Motor neuron (in vitro differentiated cells): Measurements from ENCODE around the gene TRAK1. TPM values are rescaled to one million over a fixed set of nuclear protein-coding genes. Genes with fewer than 3 reads are reported as not detected.

Experiments used
- ATAC-seq, 8 experiments: fragments of 200-7000 bp; cut with Tn5 transposase; replicated peaks in 6 of 8; 2 replicates each; pipeline ENCODE4 v1.8.0; 2021; ENCODE audit warnings: mild to moderate bottlenecking in 8 of 8, moderate library complexity in 8 of 8
- H3K27ac ChIP-seq, 2 donors: fragments of 250-450 bp; sonication (Bioruptor Pico); 2 replicates each; pipeline ENCODE4 v1.9.0; 2021; ENCODE audit warnings: antibody characterized with exemption in 2 of 2, mild to moderate bottlenecking in 2 of 2, moderate library complexity in 1 of 2
- H3K4me1 ChIP-seq, 2 donors: fragments of 250-450 bp; sonication (Bioruptor Pico); replicated peaks in 1 of 2; 2 replicates each; pipeline ENCODE4 v1.6.1; 2021; ENCODE audit warnings: antibody characterized with exemption in 2 of 2, mild to moderate bottlenecking in 2 of 2, moderate library complexity in 1 of 2
- H3K4me3 ChIP-seq, 5 donors: fragments of 250-450 bp; sonication (Bioruptor Pico); 2 replicates each; pipeline ENCODE4 v1.9.0; 2021; ENCODE audit warnings: antibody characterized with exemption in 5 of 5, mild to moderate bottlenecking in 5 of 5, moderate library complexity in 4 of 5
- WGBS, 10 experiments: fragments of 450-650 bp; shearing (Covaris generic); methylation state at CpG; one replicate each; pipeline ENCODE4 v1.0.0; 2022; 5-methylcytosine and 5-hydroxymethylcytosine counted together
- in situ Hi-C, 9 experiments: fragments of 400-800 bp; cut with MboI; loops; one replicate each; pipeline ENCODE4 v1.15.0; 2021; ENCODE audit warnings: low sequenced_read_pairs in 9 of 9, low pct_unique_long_range_greater_than_20kb in 2 of 9; ENCODE audit not compliant: unreplicated experiment in 9 of 9
- total RNA-seq, 8 experiments: library from RNA; unstranded; fragments of 300-600 nt; gene quantifications; 2 replicates each; pipeline versions ENCODE4 v1.2.3 to v1.2.4, GENCODE V29; 2022

TRAK1 gene
- total RNA-seq, 8 experiments from 2014 or later = 20.2 to 46.5 (median 25.8) TPM

GRCh38 chr3:42265059-42265991, 174.2 kb downstream of the TRAK1 start:
- Histone ChIP-seq H3K4me3 (peak overlapping the region in 3 of 5 donors; percentile 10 to 23 (median 21)), H3K4me1 (peaks cover 0 to 3% of the 10 kb centered on the region in 2 donors), H3K27ac (no peak overlapping the region)
- ATAC-seq = peak in 5 of 8 experiments; percentile 38 to 64 (median 44)
- 4 to 78% (median 33%) methylated on average over 1 to 19 of the region's 60 CpGs; no CpG with 5 or more reads in 4 of the 10 experiments for WGBS, 10 experiments
- in situ Hi-C loops = loop anchor here in 2 of 9 experiments (25.0 kb wide), 1 partner anchor 172 kb away; no protein-coding TSS in a partner anchor

DNA sequence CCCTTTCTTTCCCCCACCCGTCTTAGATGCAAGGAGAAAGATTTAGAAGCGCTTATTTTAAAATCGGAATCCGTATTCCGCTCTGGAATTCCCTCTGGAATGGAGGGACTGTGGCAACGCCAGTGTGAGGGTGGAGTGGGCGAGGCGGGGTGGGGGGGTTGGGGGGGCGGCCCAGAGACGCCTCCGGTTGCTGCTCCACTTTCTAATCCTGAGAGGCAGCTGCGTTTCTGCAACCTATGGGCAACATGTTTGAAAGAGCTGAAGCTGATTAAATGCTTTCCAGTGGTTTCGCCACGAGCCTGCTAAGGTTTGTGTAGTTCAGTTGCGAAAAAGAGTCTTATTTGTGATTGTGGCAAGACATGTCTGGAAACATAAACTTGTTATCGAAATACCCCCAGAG, 174.9 kb downstream of the TRAK1 start, which contains the start of gene CCK:
TSS of gene CCK (minus strand) at position 101 of the 400 bp plus-strand sequence. CDS start 2,555 bp downstream, outside the sequence.
- 20 to 100% methylated on average over 1 of the region's 16 CpGs; no CpG with 5 or more reads in 8 of the 10 experiments for WGBS, 10 experiments
- H3K4me3 ChIP-seq = peak within 1 kb of the TSS in 3 of 5 donors; percentile 10 to 23 (median 21)
- in situ Hi-C loops = loop anchor here in 2 of 9 experiments (25.0 kb wide), 1 partner anchor 171 kb away; no protein-coding TSS in a partner anchor

GRCh38 chr3:42267878-42268277, 176.7 kb downstream of the TRAK1 start:
- Histone ChIP-seq H3K4me1 (peaks cover 0 to 3% of the 10 kb centered on the region in 2 donors), H3K27ac (no peak overlapping the region), H3K4me3 (no peak overlapping the region)
- ATAC-seq = no peak
- in situ Hi-C loops = loop anchor here in 2 of 9 experiments (25.0 kb wide), 1 partner anchor 169 kb away; no protein-coding TSS in a partner anchor
- WGBS, 10 experiments = 25 to 90% (median 75%) methylated on average over 1 to 5 of the region's 6 CpGs; no CpG with 5 or more reads in 4 of the 10 experiments

More for the DNA sequence above, 174.9 kb downstream of the TRAK1 start, which contains the start of gene CCK:
- Histone ChIP-seq H3K27ac (no peak within 1 kb of the TSS), H3K4me1 (peaks cover 0 to 3% of the 10 kb centered on the region in 2 donors)
- no peak for ATAC-seq

DNA sequence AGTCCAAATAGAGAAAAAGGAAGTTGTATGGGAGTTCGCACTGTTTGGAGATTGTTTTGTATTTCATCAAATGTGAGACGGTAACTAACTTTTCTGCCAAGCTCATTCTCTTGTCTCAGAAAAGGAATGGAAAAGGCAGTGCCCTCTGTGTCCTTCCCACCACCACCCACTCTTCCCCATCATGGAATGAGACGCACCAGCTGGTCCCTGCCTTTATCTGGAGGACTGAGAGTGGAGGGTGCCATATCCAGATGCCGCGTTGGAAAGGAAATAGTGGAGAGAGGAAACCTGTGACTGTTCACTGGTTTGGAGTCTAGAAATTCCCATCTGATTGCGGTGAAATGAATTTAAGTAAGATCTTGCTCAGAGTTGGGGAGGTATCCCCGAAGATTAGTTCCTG, 178.5 kb downstream of the TRAK1 start:
- in situ Hi-C loops = loop anchor here in 2 of 9 experiments (25.0 kb wide), 1 partner anchor 168 kb away; no protein-coding TSS in a partner anchor
- WGBS, 10 experiments = 40 to 100% (median 81%) methylated on average over 1 to 6 of the region's 7 CpGs; no CpG with 5 or more reads in 2 of the 10 experiments
- no peak overlapping the region for H3K27ac ChIP-seq
- no peak overlapping the region for H3K4me3 ChIP-seq
- H3K4me1 ChIP-seq = no peaks in the 10 kb centered on the region
- no peak for ATAC-seq

GRCh38 chr3:42270561-42270960, 179.4 kb downstream of the TRAK1 start:
- H3K27ac ChIP-seq = no peak overlapping the region
- no peak overlapping the region for H3K4me3 ChIP-seq
- in situ Hi-C loops = loop anchor here in 2 of 9 experiments (25.0 kb wide), 1 partner anchor 167 kb away; no protein-coding TSS in a partner anchor
- ATAC-seq = no peak
- H3K4me1 ChIP-seq = no peaks in the 10 kb centered on the region
- WGBS, 10 experiments = 0 to 88% (median 57%) methylated on average over 1 of the region's 1 CpG; no CpG with 5 or more reads in 7 of the 10 experiments

GRCh38 chr3:42271786-42272185, 180.6 kb downstream of the TRAK1 start:
- in situ Hi-C loops = loop anchor here in 2 of 9 experiments (25.0 kb wide), 1 partner anchor 166 kb away; no protein-coding TSS in a partner anchor
- ATAC-seq = no peak
- Histone ChIP-seq H3K4me1 (no peaks in the 10 kb centered on the region), H3K4me3 (no peak overlapping the region), H3K27ac (no peak overlapping the region)

DNA sequence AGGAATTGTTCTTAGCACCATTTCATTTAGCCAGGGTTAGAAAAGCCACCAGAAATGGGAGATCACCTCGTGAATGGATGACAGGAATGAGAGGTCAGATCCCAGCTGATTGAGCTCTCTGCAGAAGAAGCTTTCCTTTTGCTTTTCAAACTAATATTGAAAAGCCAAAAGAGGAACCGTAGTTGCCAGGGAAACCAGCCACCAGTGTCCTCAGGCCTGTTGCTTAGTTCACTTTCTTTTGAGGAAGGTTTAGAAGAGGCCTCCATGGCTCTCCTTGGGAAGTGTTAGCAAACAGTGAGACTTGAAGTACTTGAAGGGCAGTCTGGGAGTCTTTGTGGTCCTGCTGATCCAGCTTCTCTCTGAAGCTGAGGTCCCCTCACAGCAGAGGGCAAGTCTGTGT, 182.2 kb downstream of the TRAK1 start:
- Histone ChIP-seq H3K4me1 (no peaks in the 10 kb centered on the region), H3K4me3 (no peak overlapping the region), H3K27ac (no peak overlapping the region)
- ATAC-seq = no peak
- 0 to 44% (median 17%) methylated on average over 1 to 2 of the region's 2 CpGs; no CpG with 5 or more reads in 4 of the 10 experiments for WGBS, 10 experiments
- in situ Hi-C loops = loop anchor here in 2 of 9 experiments (25.0 kb wide), 1 partner anchor 164 kb away; no protein-coding TSS in a partner anchor

- Histone ChIP-seq H3K4me1 (no peaks in the 10 kb centered on the region), H3K27ac (no peak overlapping the region), H3K4me3 (no peak overlapping the region)
- ATAC-seq = no peak
- in situ Hi-C loops = loop anchor here in 2 of 9 experiments (25.0 kb wide), 1 partner anchor 163 kb away; no protein-coding TSS in a partner anchor
Observed at GRCh38 chr3:42274266-42274665, 183.1 kb downstream of the TRAK1 start.

- 0 to 80% (median 20%) methylated on average over 1 of the region's 1 CpG; no CpG with 5 or more reads in 3 of the 10 experiments for WGBS, 10 experiments
- Histone ChIP-seq H3K27ac (no peak overlapping the region), H3K4me3 (no peak overlapping the region), H3K4me1 (no peaks in the 10 kb centered on the region)
- in situ Hi-C loops = no loop called here
- no peak for ATAC-seq
Observed at GRCh38 chr3:42275217-42275616, 184.1 kb downstream of the TRAK1 start.

Other genes with a start within 250 kb of the TRAK1 start
- gene ULK4, start 129.3 kb upstream of the TRAK1 start, total RNA-seq = 10 to 100 TPM in 4 of 8 experiments, 1 to 10 TPM in 4; 4.3 to 21.7 (median 9.5) TPM
- gene CCK, start 174.8 kb downstream of the TRAK1 start, total RNA-seq = 10 to 100 TPM in 1 of 8 experiments, 1 to 10 TPM in 1, under 1 TPM in 2, not detected in 4; 0.22 to 30.8 (median 1.6) TPM